Activated CD4-positive, alpha-beta T cell treated with anti-CD3 and anti-CD28 coated beads, Interleukin-2, amount 50 U/mL, for 1 hour (primary cell): ENCODE data around the gene PADI3.
A peak's percentile ranks its signal among the peaks of the same experiment; 100 is the strongest.

Experiments used
- DNase-seq: peaks from one replicate; pipeline ENCODE4 v3.0.0-alpha.2; 2020

The PADI3 gene

GRCh38 chr1:17248781-17249180 is at the start of gene PADI3:
PADI3 (plus strand) TSS chr1:17249098; CDS start chr1:17249138, 40 bp downstream.
- no peak for DNase-seq

- no peak for DNase-seq
These were observed 49.4 kb upstream of the PADI3 start for GRCh38 chr1:17199267-17200044.

GRCh38 chr1:17200246-17200645 is 48.7 kb upstream of the PADI3 start:
- no peak for DNase-seq

DNA sequence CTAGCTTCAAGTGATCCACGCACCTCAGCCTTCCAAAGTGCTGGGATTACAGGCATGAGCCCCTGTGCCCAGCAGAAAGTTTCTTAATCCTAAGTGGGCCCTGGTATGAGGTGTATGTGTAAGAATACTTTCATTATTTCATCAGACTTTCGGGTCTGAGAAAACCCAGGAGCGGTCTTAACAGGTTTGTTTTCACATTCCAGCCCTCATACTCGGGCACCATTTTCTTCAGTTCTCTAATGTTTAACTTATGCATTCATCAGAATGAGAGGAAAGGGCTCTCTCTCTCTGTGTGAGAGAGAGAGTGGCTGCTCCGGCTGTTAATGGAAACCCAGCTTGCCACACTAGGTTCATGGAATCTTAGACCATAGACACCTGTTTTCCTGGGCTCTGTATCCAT is 48.1 kb upstream of the PADI3 start:
- DNase-seq: no peak

DNA sequence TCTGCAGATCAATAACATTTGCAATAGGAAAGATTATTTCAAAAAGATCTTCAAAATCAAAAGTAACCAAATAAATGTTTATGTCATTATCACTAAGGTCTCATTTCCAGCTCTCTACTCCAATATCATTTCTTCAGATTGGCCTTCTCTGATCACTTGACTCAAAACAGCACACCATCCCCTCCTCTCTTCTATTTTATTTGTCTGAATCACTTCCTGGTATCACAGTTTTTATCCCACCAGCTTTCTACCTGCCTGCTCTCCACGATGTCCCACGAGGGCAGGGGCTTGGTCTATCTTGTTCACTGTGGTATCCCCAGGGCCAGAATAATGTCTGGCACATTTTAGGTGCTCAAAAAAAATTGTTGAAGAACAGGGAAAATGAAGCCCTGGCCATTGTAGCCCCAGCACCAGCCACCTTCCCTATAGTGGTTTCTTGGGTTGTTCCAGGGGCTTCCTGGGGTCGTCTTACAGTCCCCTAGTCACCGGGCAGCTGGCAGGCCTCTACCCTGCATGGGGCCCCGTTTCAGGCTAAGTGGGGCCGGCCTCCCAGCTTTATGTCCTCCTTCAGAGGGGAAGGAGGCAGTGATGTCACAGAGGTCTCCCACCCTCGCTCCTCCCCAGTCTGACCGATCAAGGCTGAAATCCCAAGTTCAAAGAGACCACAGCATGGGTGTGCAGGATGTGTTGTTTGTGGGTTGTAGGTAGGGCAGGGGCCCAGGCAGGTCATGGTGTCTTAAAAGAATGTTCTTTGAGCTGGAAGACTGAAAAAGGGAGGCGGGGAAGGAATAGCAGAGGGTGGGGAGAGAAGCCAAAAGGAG is 47.5 kb upstream of the PADI3 start:
- peak; percentile 10 for DNase-seq

DNA sequence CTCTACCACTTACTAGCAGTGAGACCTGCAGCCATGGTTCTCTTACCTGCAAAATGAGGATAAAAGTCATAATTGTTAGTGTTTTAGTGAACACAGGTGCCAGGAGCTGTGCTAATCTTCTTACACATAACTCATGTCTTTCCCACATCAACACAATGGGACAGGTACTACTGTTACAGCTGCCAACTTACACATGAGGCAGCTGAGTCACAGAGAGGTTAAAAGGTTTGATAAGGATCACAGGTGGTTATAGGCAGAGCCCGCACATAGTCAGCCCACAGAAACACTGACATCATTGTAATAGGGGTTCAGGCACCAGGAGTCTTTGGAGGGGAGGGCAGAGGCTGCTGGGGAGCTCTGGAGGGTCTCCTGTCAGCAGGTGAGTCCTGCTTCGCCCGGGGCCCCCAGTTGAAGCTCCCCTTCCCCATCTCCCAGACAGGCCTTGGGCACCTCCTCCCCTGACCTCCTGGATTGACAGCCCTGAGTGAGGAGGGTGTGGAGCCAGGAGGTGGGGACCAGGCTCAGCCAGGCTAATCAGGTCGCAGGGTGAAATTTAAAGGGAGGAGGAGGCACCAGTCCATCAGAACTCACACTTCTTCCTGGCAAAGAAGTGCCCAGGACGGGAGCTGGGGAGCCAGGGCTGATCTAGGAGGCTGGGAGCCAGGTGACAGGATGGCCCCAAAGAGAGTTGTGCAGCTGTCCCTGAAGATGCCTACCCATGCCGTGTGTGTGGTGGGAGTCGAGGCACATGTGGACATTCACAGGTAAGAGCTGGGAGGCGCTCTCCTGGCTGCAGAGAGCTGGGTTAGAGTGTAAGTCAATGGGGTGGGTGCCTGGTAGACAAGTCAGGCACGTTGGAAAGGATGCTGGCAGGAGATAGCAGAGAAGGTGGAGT is 44.1 kb upstream of the PADI3 start, which contains the start of gene PADI1:
TSS of gene PADI1 (plus strand) at position 583 of the 895 bp plus-strand sequence. CDS start at position 673, 90 bp downstream.
- DNase-seq: no peak

- no peak for DNase-seq
These were observed 43.2 kb upstream of the PADI3 start for GRCh38 chr1:17205652-17206051.

GRCh38 chr1:17206196-17206595 is 42.7 kb upstream of the PADI3 start:
- no peak for DNase-seq

DNA sequence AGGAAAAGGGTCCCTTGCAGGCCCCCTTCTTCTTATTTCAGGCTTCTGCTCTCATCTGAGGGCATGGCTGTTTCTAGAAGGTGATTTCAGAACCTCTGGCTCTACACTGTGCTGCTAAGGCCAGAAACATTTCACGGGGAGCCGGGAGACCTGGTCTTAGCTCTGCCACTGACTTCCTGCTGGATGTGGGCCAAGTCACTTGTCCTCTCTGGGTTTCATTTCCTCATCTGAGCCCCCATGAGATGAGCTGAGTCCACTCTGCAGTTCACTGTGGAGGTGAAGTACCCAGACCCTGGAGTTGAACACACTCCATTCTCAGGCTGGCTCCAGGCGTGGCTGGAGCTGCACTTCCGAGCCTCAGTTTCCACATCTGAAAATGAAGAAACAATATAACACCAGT is 41.9 kb upstream of the PADI3 start:
- no peak for DNase-seq

DNA sequence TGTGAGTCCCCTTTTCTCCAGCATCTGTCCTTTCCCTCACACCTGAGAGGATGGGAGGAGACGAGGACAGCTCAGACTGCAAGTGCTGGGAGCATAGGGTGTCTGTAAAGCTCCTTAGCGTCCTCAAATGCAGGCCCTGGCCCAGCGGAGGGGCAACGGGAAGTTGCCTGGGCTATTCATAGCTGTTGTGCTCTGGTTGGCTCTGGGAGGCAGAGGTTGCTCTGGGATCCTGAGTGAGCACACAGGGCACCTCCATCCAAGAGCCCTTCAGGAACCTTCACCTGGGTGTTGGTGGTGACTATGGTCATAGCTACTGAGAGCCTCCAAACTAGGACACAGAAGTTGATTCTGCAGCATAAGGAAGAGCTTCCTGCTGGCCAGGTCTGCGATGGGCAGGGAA is 41.4 kb upstream of the PADI3 start:
- no peak for DNase-seq

- peak; percentile 7 for DNase-seq
These were observed 40.9 kb upstream of the PADI3 start for GRCh38 chr1:17207966-17208418.

GRCh38 chr1:17208546-17208945 is 40.4 kb upstream of the PADI3 start:
- DNase-seq: no peak

- no peak for DNase-seq
These were observed 39.5 kb upstream of the PADI3 start for GRCh38 chr1:17209430-17209829.

DNA sequence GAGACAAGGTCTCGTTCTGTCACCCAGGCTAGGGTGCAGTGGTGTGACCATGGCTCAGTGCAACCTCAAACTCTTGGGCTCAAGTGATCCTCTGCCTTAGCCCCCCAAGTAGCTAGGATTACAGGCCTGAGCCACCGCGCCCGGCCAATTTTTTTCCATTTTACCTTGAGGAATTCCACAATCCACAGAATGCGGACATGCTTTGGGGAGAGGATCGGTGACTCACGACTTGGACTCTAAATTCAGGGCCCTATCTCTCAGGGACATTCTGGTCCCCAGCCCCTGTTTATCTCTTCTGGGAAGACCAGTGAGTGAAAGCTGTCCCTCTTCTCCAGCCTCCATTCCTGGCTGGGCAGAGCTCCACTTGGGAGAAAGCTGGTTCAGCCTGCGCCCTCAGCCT is 38.7 kb upstream of the PADI3 start:
- DNase-seq: no peak

GRCh38 chr1:17211377-17211776 is 37.5 kb upstream of the PADI3 start:
- no peak for DNase-seq

DNA sequence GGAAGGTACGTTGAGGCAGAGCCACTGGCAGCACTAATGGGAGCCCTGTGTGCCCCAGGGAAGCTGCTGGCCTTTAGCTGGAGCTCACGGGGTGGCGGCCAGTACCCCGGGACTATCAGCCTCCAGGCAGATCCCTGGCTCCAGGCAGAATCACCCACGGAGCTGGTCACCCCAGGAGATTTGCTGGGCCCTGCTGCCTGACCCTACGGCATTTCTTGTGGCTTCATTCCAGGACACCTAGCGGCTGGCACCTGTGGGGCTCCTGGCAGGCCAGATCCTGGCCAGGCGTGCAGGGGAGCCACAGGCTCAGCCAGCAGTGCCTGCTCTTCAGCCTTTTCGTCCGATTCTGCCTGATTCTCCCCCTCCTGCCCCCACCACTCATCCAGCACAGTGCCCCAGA is 36.9 kb upstream of the PADI3 start:
- no peak for DNase-seq

DNA sequence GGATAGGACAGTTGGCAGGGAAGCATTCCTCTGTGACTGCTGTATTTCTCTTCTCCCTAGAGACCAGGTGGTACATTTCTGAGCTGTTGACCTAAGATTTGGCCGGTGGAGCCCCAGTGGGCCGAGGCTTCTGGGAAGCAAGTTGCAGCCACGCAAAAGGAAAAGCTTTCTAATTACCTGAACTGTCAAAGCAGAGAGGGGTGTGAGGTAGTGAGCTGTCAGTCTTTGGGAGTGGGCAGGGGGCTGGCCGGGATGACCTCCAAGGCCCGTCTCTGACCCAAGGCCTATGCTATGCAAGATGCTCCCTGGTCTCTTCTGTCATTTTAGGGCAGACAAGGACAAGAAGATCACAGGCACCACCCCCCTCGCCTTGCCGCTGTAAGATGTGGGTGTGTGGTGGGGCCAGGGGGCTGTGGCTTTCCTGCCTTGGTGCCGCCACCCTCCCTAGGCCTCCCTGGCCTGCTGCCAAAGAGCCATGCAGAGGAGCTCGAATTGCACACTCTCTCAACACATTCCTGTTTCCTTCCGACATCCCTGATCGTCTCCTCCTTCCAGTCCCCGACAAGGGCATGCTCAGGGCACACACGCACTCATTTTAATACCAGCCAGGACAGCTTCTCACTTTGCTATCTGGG is 36.3 kb upstream of the PADI3 start:
- DNase-seq: peak; percentile 67

DNA sequence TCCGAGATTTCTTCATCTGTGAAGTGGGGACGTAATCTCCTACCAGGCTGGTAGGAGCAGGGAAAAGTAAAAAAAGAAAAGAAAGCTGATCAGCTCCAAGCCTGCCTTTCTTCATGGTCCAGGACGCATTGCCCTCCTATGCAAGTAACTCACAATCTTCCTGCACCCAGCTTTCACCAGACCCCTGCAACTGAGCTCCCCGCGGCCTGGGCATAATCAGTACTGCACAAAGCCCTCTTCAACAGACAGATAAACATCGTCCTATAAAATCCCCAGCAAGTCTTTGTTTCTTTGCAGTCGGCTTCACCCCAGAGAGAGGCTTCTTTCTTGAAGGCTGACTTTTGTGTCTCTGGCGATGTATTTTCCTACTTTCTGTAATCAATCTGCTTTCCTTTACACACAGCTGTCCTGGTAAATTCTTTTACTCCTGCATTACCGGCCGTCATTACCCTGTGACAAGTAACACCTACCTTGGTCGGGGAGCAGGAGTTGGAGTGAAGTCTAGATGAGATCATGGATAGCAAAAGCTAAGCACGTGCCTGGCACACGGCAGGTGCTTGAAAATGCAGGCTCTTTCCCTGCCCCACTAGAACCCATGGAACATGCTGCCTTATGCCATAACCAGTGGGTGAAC is 35.6 kb upstream of the PADI3 start:
- DNase-seq: no peak

DNA sequence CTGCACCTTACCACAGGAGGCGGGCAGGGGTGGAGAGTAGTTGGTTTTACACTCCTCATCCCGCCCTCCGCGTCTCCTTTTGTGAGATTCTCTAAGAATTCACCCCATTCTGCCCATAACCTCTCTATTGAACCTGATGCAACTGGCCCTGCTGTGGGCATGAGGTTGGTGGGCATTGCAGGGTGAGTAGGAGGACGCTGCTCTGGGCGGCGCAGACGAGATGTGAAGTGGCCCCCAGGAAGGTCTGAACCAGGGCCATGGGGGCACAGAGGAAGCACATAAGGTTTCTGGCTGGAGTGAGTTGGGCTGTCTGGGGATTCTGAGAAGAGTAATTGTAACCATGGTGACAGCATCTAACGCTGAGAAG is 35.1 kb upstream of the PADI3 start:
- no peak for DNase-seq

GRCh38 chr1:17214876-17215544 is 33.9 kb upstream of the PADI3 start:
- no peak for DNase-seq

DNA sequence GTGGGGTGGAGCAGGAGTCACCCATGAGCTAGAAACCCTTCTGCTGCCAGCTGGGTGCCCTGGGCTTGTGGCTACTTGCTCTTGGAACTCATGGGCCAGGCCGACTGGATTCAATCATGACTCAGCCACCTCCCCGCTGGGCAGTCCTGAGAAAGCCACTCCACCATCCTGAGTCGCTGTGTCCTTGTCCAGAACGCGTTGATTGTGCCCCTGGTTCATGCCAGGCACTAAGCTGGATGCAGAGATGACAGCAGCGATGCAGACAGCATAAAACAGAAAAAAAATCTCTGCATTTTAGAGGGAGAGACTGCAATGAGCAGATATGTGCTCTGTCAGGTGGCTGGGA is 33.4 kb upstream of the PADI3 start:
- no peak for DNase-seq

GRCh38 chr1:17216078-17216477 is 32.8 kb upstream of the PADI3 start:
- no peak for DNase-seq
